ENCODE measurements around the gene ATP5PB.

DNA sequence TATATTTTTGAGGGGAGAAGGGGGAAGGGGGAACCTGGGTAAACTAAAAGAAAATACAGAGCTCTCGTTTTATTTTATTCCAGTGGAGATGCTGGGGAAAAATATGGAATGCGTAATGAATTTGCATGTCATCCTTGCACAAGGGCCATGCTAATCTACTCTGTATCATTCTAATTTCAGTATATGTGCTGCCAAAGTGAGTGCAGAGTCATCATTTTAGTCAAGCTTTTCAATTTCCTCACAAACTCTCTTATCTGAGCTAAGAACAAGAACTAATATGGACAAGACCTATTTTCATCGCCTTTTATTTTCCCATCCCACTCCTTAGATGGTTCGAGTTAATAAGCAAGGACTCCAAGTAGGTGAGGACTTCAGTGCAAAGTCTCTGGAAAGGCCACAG is 41.0 kb downstream of the ATP5PB start:
- TF ChIP-seq POLR2A (IDR thresholded peaks at IDR 0.05) (no peak), CTCF (IDR thresholded peaks at IDR 0.05) (no peak)
